A673 (cell line): ENCODE results near the gene VENTX.

Source experiments
- CTCF ChIP-seq: fragments of 300-800, 200-600 bp; sonication (generic); conservative IDR thresholded peaks from 2 replicates; pipeline ENCODE4 v1.5.1; 2017; ENCODE audit warnings: low read depth, mild to moderate bottlenecking, antibody characterized with exemption, low read length, moderate library complexity, mixed read lengths
- EZH2 ChIP-seq: fragments of 200-600 bp; sonication (generic); IDR thresholded peaks from 2 replicates; pipeline ENCODE4 v1.6.1; 2017; ENCODE audit warnings: borderline replicate concordance, low read depth, mild to moderate bottlenecking, mixed read lengths, antibody characterized with exemption, low read length; ENCODE audit not compliant: poor library complexity, severe bottlenecking

- TF ChIP-seq CTCF, result no peak
- peak; percentile 90 for TF ChIP-seq EZH2
These were observed 7.1 kb upstream of the VENTX start for GRCh38 chr10:133230387-133231195.
